ENCODE data around the gene ASPSCR1. TPM values are rescaled to one million over a fixed set of nuclear protein-coding genes. Genes with fewer than 3 reads are reported as not detected.

The ASPSCR1 gene
- total and polyA plus RNA-seq, 8 donors: 12.2 to 78.8 (median 17.8) TPM

GRCh38 chr17:82065638-82066303, 88.3 kb downstream of the ASPSCR1 start, which contains the start of gene DUS1L:
Gene DUS1L (minus strand): TSS chr17:82065804. CDS start chr17:82065059, 745 bp downstream.
- FAIRE-seq (no peak), ATAC-seq (peak; percentile 89 to 93 (median 92)), DNase-seq (peak in 5 of 6 donors; percentile 54 to 91 (median 81))
- Histone ChIP-seq H3K27ac (peak within 1 kb of the TSS; percentile 69 to 79 (median 72)), H3K36me3 (peaks cover 0 to 6% (median 0%) of the 10 kb centered on the region in 3 donors), H3K9me3 (no peaks in the 10 kb centered on the region), H3K4me3 (peak within 1 kb of the TSS; percentile 55 to 95 (median 89)), H3K4me1 (peaks cover 0 to 16% (median 15%) of the 10 kb centered on the region in 3 donors), H3K27me3 (no peaks in the 10 kb centered on the region)
- TF ChIP-seq CTCF (IDR thresholded peaks at IDR 0.05): no peak
- 8 to 10% methylated on average over 63 to 88 of the region's 88 CpGs for WGBS, 2 donors
- intact Hi-C loops (cut with DNase I): no loop called here

Other genes with a start within 250 kb of the ASPSCR1 start
- 1 to 10 TPM in 2 of 6 donors, under 1 TPM in 3, not detected in 1; 0.28 to 2.1 (median 0.79) TPM for gene GCGR, start 173.5 kb upstream of the ASPSCR1 start, total RNA-seq
- 10 to 100 TPM in 1 of 2 donors, 1 to 10 TPM in 1; 7.3 to 22.7 TPM for gene GCGR, start 173.5 kb upstream of the ASPSCR1 start, polyA plus RNA-seq
- gene MCRIP1, start 144.3 kb upstream of the ASPSCR1 start, total RNA-seq: 10 to 100 TPM; 28.9 to 64.0 (median 50.2) TPM
- 100 to 1,000 TPM; 133 to 203 TPM for gene MCRIP1, start 144.3 kb upstream of the ASPSCR1 start, polyA plus RNA-seq
- under 1 TPM in 1 of 6 donors, not detected in 5; 0.19 TPM for gene PPP1R27, start 142.6 kb upstream of the ASPSCR1 start, total RNA-seq
- gene PPP1R27, start 142.6 kb upstream of the ASPSCR1 start, polyA plus RNA-seq: 1 to 10 TPM; 1.1 to 1.5 TPM
- gene P4HB, start 117.1 kb upstream of the ASPSCR1 start, total RNA-seq: 1,000 to 10,000 TPM; 1,057 to 2,130 (median 1,556) TPM
- 1,000 to 10,000 TPM in 1 of 2 donors, 100 to 1,000 TPM in 1; 876 to 1,399 TPM for gene P4HB, start 117.1 kb upstream of the ASPSCR1 start, polyA plus RNA-seq
- gene ARHGDIA, start 106.3 kb upstream of the ASPSCR1 start, total RNA-seq: 100 to 1,000 TPM in 5 of 6 donors, 10 to 100 TPM in 1; 99.5 to 170 (median 160) TPM
- gene ARHGDIA, start 106.3 kb upstream of the ASPSCR1 start, polyA plus RNA-seq: 100 to 1,000 TPM; 157 to 225 TPM
- 10 to 100 TPM; 14.4 to 27.8 (median 23.4) TPM for gene ALYREF, start 86.0 kb upstream of the ASPSCR1 start, total RNA-seq
- 10 to 100 TPM; 10.3 to 22.6 TPM for gene ALYREF, start 86.0 kb upstream of the ASPSCR1 start, polyA plus RNA-seq
- 10 to 100 TPM; 33.3 to 45.5 (median 42.5) TPM for gene ANAPC11, start 85.9 kb upstream of the ASPSCR1 start, total RNA-seq
- 100 to 1,000 TPM in 1 of 2 donors, 10 to 100 TPM in 1; 95.1 to 112 TPM for gene ANAPC11, start 85.9 kb upstream of the ASPSCR1 start, polyA plus RNA-seq
- gene NPB, start 75.4 kb upstream of the ASPSCR1 start, total RNA-seq: under 1 TPM in 4 of 6 donors, not detected in 2; 0.19 to 0.62 (median 0.34) TPM
- under 1 TPM; 0.34 to 0.45 TPM for gene NPB, start 75.4 kb upstream of the ASPSCR1 start, polyA plus RNA-seq
- gene PCYT2, start 66.2 kb upstream of the ASPSCR1 start, total RNA-seq: 10 to 100 TPM in 5 of 6 donors, 1 to 10 TPM in 1; 9.0 to 20.7 (median 15.0) TPM
- gene PCYT2, start 66.2 kb upstream of the ASPSCR1 start, polyA plus RNA-seq: 10 to 100 TPM; 22.3 to 35.3 TPM
- 10 to 100 TPM in 5 of 6 donors, 1 to 10 TPM in 1; 9.6 to 18.1 (median 12.0) TPM for gene SIRT7, start 59.5 kb upstream of the ASPSCR1 start, total RNA-seq
- 10 to 100 TPM; 33.8 to 40.2 TPM for gene SIRT7, start 59.5 kb upstream of the ASPSCR1 start, polyA plus RNA-seq
- 10 to 100 TPM in 1 of 6 donors, 1 to 10 TPM in 5; 6.4 to 11.1 (median 8.0) TPM for gene MAFG, start 49.9 kb upstream of the ASPSCR1 start, total RNA-seq
- 1 to 10 TPM; 6.9 to 8.2 TPM for gene MAFG, start 49.9 kb upstream of the ASPSCR1 start, polyA plus RNA-seq
- gene PYCR1, start 40.3 kb upstream of the ASPSCR1 start, total RNA-seq: 100 to 1,000 TPM in 1 of 6 donors, 10 to 100 TPM in 5; 30.6 to 158 (median 52.3) TPM
- gene PYCR1, start 40.3 kb upstream of the ASPSCR1 start, polyA plus RNA-seq: 10 to 100 TPM; 25.4 to 36.9 TPM
- gene MYADML2, start 30.4 kb upstream of the ASPSCR1 start, total RNA-seq: not detected
- not detected for gene MYADML2, start 30.4 kb upstream of the ASPSCR1 start, polyA plus RNA-seq
- under 1 TPM in 5 of 6 donors, not detected in 1; 0.14 to 0.44 (median 0.16) TPM for gene NOTUM, start 16.4 kb upstream of the ASPSCR1 start, total RNA-seq
- gene NOTUM, start 16.4 kb upstream of the ASPSCR1 start, polyA plus RNA-seq: under 1 TPM; 0.21 to 0.27 TPM
- gene CENPX, start 45.2 kb downstream of the ASPSCR1 start, total RNA-seq: 10 to 100 TPM; 14.0 to 28.6 (median 16.4) TPM
- 10 to 100 TPM; 43.6 to 62.4 TPM for gene CENPX, start 45.2 kb downstream of the ASPSCR1 start, polyA plus RNA-seq
- gene LRRC45, start 45.7 kb downstream of the ASPSCR1 start, total RNA-seq: 1 to 10 TPM; 5.3 to 9.9 (median 6.2) TPM
- 10 to 100 TPM; 20.0 to 21.6 TPM for gene LRRC45, start 45.7 kb downstream of the ASPSCR1 start, polyA plus RNA-seq
- gene RAC3, start 54.0 kb downstream of the ASPSCR1 start, total RNA-seq: 1 to 10 TPM in 5 of 6 donors, under 1 TPM in 1; 0.97 to 3.3 (median 1.9) TPM
- 10 to 100 TPM in 1 of 2 donors, 1 to 10 TPM in 1; 6.0 to 12.6 TPM for gene RAC3, start 54.0 kb downstream of the ASPSCR1 start, polyA plus RNA-seq
- 10 to 100 TPM; 34.8 to 87.4 (median 51.1) TPM for gene DCXR, start 60.1 kb downstream of the ASPSCR1 start, total RNA-seq
- 100 to 1,000 TPM in 1 of 2 donors, 10 to 100 TPM in 1; 86.7 to 108 TPM for gene DCXR, start 60.1 kb downstream of the ASPSCR1 start, polyA plus RNA-seq
- 10 to 100 TPM; 18.2 to 30.8 (median 28.4) TPM for gene RFNG, start 74.2 kb downstream of the ASPSCR1 start, total RNA-seq
- 10 to 100 TPM; 57.9 to 59.1 TPM for gene RFNG, start 74.2 kb downstream of the ASPSCR1 start, polyA plus RNA-seq
- gene GPS1, start 74.3 kb downstream of the ASPSCR1 start, total RNA-seq: 10 to 100 TPM; 43.0 to 61.9 (median 49.1) TPM
- 100 to 1,000 TPM; 142 to 149 TPM for gene GPS1, start 74.3 kb downstream of the ASPSCR1 start, polyA plus RNA-seq
- gene DUS1L, start 88.2 kb downstream of the ASPSCR1 start, total RNA-seq: 10 to 100 TPM; 56.0 to 89.2 (median 63.7) TPM
- 100 to 1,000 TPM; 138 to 186 TPM for gene DUS1L, start 88.2 kb downstream of the ASPSCR1 start, polyA plus RNA-seq
- gene FASN, start 120.6 kb downstream of the ASPSCR1 start, total RNA-seq: 10 to 100 TPM; 12.4 to 69.4 (median 31.5) TPM
- gene FASN, start 120.6 kb downstream of the ASPSCR1 start, polyA plus RNA-seq: 10 to 100 TPM; 31.8 to 50.2 TPM
- 10 to 100 TPM; 19.6 to 31.8 (median 22.9) TPM for gene CCDC57, start 235.2 kb downstream of the ASPSCR1 start, total RNA-seq
- 100 to 1,000 TPM; 135 to 176 TPM for gene CCDC57, start 235.2 kb downstream of the ASPSCR1 start, polyA plus RNA-seq